Fibroblast of skin of scalp (primary cell): ENCODE data around the gene RBM46. TPM values are rescaled to one million over a fixed set of nuclear protein-coding genes. Genes with fewer than 3 reads are reported as not detected.

ENCODE experiments used
- DNase-seq: peaks from one replicate; pipeline ENCODE4 v3.0.0-alpha.2; 2013
- polyA plus RNA-seq, 2 experiments: library from polyadenylated mRNA; unstranded; fragments of 120-200 nt; gene quantifications; one replicate each; pipeline ENCODE4 v1.2.1, GENCODE V29; 2013; ENCODE audit not compliant: insufficient read length in 2 of 2

RBM46 gene
- polyA plus RNA-seq (2013, experiment 1 of 2; ENCODE audit: insufficient read length): 0.13 TPM
- not detected for polyA plus RNA-seq (2013, experiment 2 of 2; ENCODE audit: insufficient read length)

- DNase-seq: no peak
These were observed at the start of gene RBM46 for GRCh38 chr4:154781126-154781982. TSS of gene RBM46 (plus strand) at chr4:154781272. CDS start at chr4:154796753, 15,481 bp downstream.

- no peak for DNase-seq
These were observed 49.3 kb upstream of the RBM46 start for GRCh38 chr4:154731756-154732155.

- DNase-seq: no peak
These were observed 48.4 kb upstream of the RBM46 start for GRCh38 chr4:154732669-154733068.

- DNase-seq: no peak
These were observed 44.3 kb upstream of the RBM46 start for GRCh38 chr4:154736770-154737169.

GRCh38 chr4:154738426-154738825 lies 42.6 kb upstream of the RBM46 start:
- no peak for DNase-seq

GRCh38 chr4:154739111-154739510 lies 42.0 kb upstream of the RBM46 start:
- DNase-seq: no peak

- DNase-seq: no peak
These were observed 40.6 kb upstream of the RBM46 start for GRCh38 chr4:154740462-154740861.

- DNase-seq: peak; percentile 5
These were observed 39.9 kb upstream of the RBM46 start for GRCh38 chr4:154741131-154741665.

- DNase-seq: peak; percentile 2
These were observed 38.9 kb upstream of the RBM46 start for GRCh38 chr4:154741922-154742850.

GRCh38 chr4:154743683-154744340 lies 37.3 kb upstream of the RBM46 start, which contains the start of gene LRAT:
TSS of gene LRAT (plus strand) at chr4:154744000. CDS start at chr4:154744327, 327 bp downstream.
- DNase-seq: no peak

GRCh38 chr4:154744341-154744926 lies 36.6 kb upstream of the RBM46 start:
- no peak for DNase-seq

GRCh38 chr4:154757713-154758112 lies 23.4 kb upstream of the RBM46 start:
- no peak for DNase-seq

- no peak for DNase-seq
These were observed 20.2 kb upstream of the RBM46 start for GRCh38 chr4:154760895-154761294.

- no peak for DNase-seq
These were observed 2.8 kb upstream of the RBM46 start for GRCh38 chr4:154778264-154778663.

GRCh38 chr4:154779362-154779947 lies 1.6 kb upstream of the RBM46 start:
- peak; percentile 17 for DNase-seq

- no peak for DNase-seq
These were observed 866 bp downstream of the RBM46 start for GRCh38 chr4:154781983-154782293.

- DNase-seq: peak; percentile 59
These were observed 26.1 kb downstream of the RBM46 start for GRCh38 chr4:154807042-154807630.

- no peak for DNase-seq
These were observed 37.2 kb downstream of the RBM46 start for GRCh38 chr4:154818230-154818629.

- DNase-seq: peak; percentile 71
These were observed 41.7 kb downstream of the RBM46 start for GRCh38 chr4:154822775-154823174.

- no peak for DNase-seq
These were observed 55.0 kb downstream of the RBM46 start for GRCh38 chr4:154836030-154836429.

GRCh38 chr4:154836513-154836912 lies 55.4 kb downstream of the RBM46 start:
- DNase-seq: no peak
